Measurements from ENCODE around the gene ATP5IF1. TPM values are rescaled to one million over a fixed set of nuclear protein-coding genes. Genes with fewer than 3 reads are reported as not detected.

The ATP5IF1 gene
- total RNA-seq, 2 experiments from 2014 or later = 175 to 182 TPM

DNA sequence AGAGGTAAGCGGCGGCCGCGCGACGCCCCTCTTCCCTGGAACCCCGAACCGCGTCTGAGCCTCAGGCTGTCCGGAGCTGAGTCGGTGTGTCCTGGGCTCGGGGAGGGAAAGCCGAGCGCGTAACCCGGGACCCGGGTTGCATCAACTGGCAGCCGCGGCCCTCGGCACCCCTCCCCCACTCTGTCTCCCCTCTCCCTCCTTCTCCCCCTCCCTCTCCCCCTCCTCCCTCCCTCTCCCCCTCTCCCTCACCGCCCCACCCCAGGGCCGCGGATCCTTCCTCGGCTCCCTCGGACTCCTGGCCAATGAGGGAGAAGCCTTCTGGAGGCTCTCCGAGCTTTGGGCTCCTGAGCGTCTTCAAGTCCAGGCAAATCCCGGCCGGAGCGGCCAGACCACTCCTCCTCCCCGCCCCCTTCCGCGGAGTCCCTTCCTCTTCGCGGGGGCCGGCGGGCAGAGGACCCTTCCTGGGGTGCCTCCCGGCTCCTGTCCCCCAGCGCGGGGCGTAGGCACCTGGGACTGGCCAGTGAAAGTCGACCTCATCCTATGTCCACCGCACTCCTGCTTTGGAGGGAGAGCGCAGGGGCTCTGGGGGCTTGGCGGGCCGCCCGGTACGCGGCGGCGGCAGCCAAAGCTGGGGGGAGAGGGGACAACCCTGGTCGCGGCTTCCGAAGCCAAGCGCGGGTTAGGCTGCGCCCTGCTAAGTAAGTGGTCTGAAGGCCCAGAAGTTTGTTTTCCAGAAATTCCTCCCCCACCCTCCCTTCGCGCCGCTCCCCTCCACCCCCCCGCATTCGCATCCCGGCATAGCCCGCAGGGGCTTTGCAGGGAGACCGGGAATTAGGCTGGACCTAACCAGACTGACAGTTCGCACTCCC, 24.2 kb downstream of the ATP5IF1 start:
- peak; percentile 53 for DNase-seq
- no peak for ATAC-seq
- Mint-ChIP-seq H3K27ac (peak overlapping the region; percentile 37), H3K9me3 (ENCODE audit: low read depth) (no peaks in the 10 kb centered on the region), H3K27me3 (no peaks in the 10 kb centered on the region), H3K4me1 (peaks cover 52% of the 10 kb centered on the region), H3K4me3 (peak overlapping the region; percentile 73), H3K36me3 (peaks cover 3% of the 10 kb centered on the region)
- CTCF ChIA-PET = interaction anchor here (1.1 to 6.2 kb wide), 3 partner anchors 12 to 24 kb away, joined by 3 to 74 read pairs (median 4); partner anchors contain the start of gene ATP5IF1

GRCh38 chr1:28260803-28261174, 24.9 kb downstream of the ATP5IF1 start:
- ATAC-seq (no peak), DNase-seq (no peak)
- H3K4me3 Mint-ChIP-seq = peak overlapping the region; percentile 73
- H3K4me1 Mint-ChIP-seq = peaks cover 48% of the 10 kb centered on the region
- CTCF ChIA-PET = interaction anchor here (1.7 to 6.2 kb wide), 2 partner anchors 13 kb away, joined by 3 to 74 read pairs; no protein-coding TSS in a partner anchor
- H3K9me3 Mint-ChIP-seq (ENCODE audit: low read depth) = no peaks in the 10 kb centered on the region
- no peaks in the 10 kb centered on the region for H3K27me3 Mint-ChIP-seq
- H3K27ac Mint-ChIP-seq = peak overlapping the region; percentile 37
- peaks cover 3% of the 10 kb centered on the region for H3K36me3 Mint-ChIP-seq

- ATAC-seq = no peak
- CTCF ChIA-PET = no interaction called here
- DNase-seq = no peak
These were observed 29.0 kb downstream of the ATP5IF1 start for GRCh38 chr1:28264897-28265296.

DNA sequence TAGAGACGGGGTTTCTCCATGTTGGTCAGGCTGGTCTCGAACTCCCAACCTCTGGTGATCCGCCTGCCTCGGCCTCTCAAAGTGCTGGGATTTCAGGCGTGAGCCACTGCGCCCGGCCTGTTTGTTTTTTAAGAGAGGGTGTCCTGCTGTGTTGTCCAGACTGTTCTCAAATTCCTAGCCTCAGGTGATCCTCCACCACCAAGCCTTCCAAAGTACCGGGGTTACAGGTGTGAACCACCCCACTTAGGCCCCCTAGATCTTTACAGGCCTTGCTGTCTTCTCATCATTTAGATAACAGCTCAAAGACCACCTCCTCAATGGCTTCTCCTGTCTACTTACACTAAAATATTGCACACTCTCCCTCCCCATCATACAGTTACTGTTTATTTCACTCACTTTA, 29.7 kb downstream of the ATP5IF1 start:
- H3K27me3 Mint-ChIP-seq = no peaks in the 10 kb centered on the region

More at GRCh38 chr1:28264897-28265296, 29.0 kb downstream of the ATP5IF1 start:
- Mint-ChIP-seq H3K27me3 (no peaks in the 10 kb centered on the region), H3K27ac (no peak overlapping the region), H3K9me3 (ENCODE audit: low read depth) (no peaks in the 10 kb centered on the region), H3K36me3 (peaks cover 3% of the 10 kb centered on the region), H3K4me3 (no peak overlapping the region), H3K4me1 (peaks cover 22% of the 10 kb centered on the region)

GRCh38 chr1:28266920-28267322, 31.0 kb downstream of the ATP5IF1 start:
- CTCF ChIA-PET = no interaction called here
- no peak for ATAC-seq
- H3K9me3 Mint-ChIP-seq (ENCODE audit: low read depth) = no peaks in the 10 kb centered on the region

More for the DNA sequence above, 29.7 kb downstream of the ATP5IF1 start:
- peaks cover 21% of the 10 kb centered on the region for H3K4me1 Mint-ChIP-seq
- ATAC-seq (no peak), DNase-seq (no peak)
- H3K4me3 Mint-ChIP-seq = no peak overlapping the region
- no peaks in the 10 kb centered on the region for H3K9me3 Mint-ChIP-seq (ENCODE audit: low read depth)
- CTCF ChIA-PET = no interaction called here
- H3K36me3 Mint-ChIP-seq = peaks cover 4% of the 10 kb centered on the region
- no peak overlapping the region for H3K27ac Mint-ChIP-seq

GRCh38 chr1:28267633-28268032, 31.7 kb downstream of the ATP5IF1 start:
- H3K4me3 Mint-ChIP-seq = no peak overlapping the region
- DNase-seq = no peak
- no peaks in the 10 kb centered on the region for H3K27me3 Mint-ChIP-seq
- H3K9me3 Mint-ChIP-seq (ENCODE audit: low read depth) = no peaks in the 10 kb centered on the region
- CTCF ChIA-PET = no interaction called here
- H3K4me1 Mint-ChIP-seq = peaks cover 9% of the 10 kb centered on the region
- no peak for ATAC-seq
- H3K36me3 Mint-ChIP-seq = peaks cover 4% of the 10 kb centered on the region
- H3K27ac Mint-ChIP-seq = no peak overlapping the region

More at GRCh38 chr1:28266920-28267322, 31.0 kb downstream of the ATP5IF1 start:
- Mint-ChIP-seq H3K27me3 (no peaks in the 10 kb centered on the region), H3K36me3 (peaks cover 4% of the 10 kb centered on the region), H3K4me1 (peaks cover 12% of the 10 kb centered on the region), H3K4me3 (no peak overlapping the region), H3K27ac (no peak overlapping the region)
- DNase-seq = no peak

GRCh38 chr1:28269529-28269928, 33.6 kb downstream of the ATP5IF1 start:
- no peaks in the 10 kb centered on the region for H3K9me3 Mint-ChIP-seq (ENCODE audit: low read depth)
- H3K27me3 Mint-ChIP-seq = no peaks in the 10 kb centered on the region
- CTCF ChIA-PET = interaction anchor here (2.2 kb wide), 1 partner anchor 20 kb away, joined by 7 read pairs; no protein-coding TSS in a partner anchor
- ATAC-seq (no peak), DNase-seq (no peak)
- H3K36me3 Mint-ChIP-seq = peaks cover 1% of the 10 kb centered on the region
- no peak overlapping the region for H3K27ac Mint-ChIP-seq
- peaks cover 4% of the 10 kb centered on the region for H3K4me1 Mint-ChIP-seq
- H3K4me3 Mint-ChIP-seq = no peak overlapping the region

DNA sequence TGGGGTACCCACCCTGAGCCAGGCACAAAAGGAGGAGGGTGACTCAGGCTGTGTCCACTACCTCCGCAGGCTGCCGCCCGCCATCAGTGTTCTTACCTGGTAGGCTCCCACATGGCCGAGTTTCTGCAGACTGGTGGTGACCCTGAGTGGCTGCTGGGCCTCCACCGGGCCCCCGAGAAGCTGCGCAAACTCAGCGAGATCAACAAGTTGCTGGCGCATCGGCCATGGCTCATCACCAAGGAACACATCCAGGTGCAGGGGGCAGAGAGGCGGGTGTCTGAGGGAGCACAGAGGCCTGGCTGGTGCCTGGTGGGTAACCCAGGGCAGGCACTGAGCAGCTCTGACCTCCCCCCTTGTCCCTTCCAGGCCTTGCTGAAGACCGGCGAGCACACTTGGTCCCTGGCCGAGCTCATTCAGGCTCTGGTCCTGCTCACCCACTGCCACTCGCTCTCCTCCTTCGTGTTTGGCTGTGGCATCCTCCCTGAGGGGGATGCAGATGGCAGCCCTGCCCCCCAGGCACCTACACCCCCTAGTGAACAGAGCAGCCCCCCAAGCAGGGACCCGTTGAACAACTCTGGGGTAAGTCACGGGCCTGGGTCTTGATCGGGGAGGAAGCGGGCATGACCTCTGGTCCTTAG, 36.4 kb downstream of the ATP5IF1 start:
- ATAC-seq (no peak), DNase-seq (no peak)
- H3K27ac Mint-ChIP-seq = no peak overlapping the region
- no peaks in the 10 kb centered on the region for H3K27me3 Mint-ChIP-seq
- H3K4me1 Mint-ChIP-seq = no peaks in the 10 kb centered on the region
- no peaks in the 10 kb centered on the region for H3K9me3 Mint-ChIP-seq (ENCODE audit: low read depth)
- peaks cover 4% of the 10 kb centered on the region for H3K36me3 Mint-ChIP-seq
- no peak overlapping the region for H3K4me3 Mint-ChIP-seq
- CTCF ChIA-PET = interaction anchor here (1.6 kb wide), 1 partner anchor 24 kb away, joined by 5 read pairs; no protein-coding TSS in a partner anchor

DNA sequence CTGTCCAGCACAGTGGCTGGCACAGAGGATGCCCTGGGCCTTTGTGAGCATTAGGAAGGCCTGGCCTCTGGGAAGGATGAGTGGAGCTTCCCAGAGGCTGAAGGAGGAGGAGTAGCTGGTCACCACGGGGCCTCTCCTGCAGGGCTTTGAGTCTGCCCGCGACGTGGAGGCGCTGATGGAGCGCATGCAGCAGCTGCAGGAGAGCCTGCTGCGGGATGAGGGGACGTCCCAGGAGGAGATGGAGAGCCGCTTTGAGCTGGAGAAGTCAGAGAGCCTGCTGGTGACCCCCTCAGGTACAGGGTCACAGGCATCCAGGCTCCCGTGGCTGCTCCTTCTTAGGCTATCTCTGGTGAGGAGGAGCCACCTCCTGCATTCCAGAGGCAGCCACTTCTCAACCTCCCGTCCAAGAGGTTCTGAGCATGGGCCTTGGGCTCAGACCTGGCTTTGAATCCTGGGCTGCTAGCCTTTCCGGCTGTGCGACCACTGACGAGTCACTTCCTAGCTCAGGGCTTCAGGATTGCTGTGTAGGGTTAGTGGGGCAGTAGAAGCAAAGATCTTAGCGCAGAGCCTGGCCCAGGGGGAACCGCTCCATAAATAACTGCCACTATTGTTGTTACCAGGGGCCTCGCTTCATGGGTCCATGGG, 37.4 kb downstream of the ATP5IF1 start:
- CTCF ChIA-PET = interaction anchor here (0.6 to 1.6 kb wide), 2 partner anchors 13 to 25 kb away, joined by 3 to 5 read pairs; partner anchors contain the start of gene SESN2
- Mint-ChIP-seq H3K4me1 (no peaks in the 10 kb centered on the region), H3K27me3 (no peaks in the 10 kb centered on the region), H3K27ac (no peak overlapping the region), H3K4me3 (no peak overlapping the region), H3K36me3 (peaks cover 10% of the 10 kb centered on the region), H3K9me3 (ENCODE audit: low read depth) (no peaks in the 10 kb centered on the region)
- ATAC-seq = no peak
- DNase-seq = no peak

- peaks cover 28% of the 10 kb centered on the region for H3K36me3 Mint-ChIP-seq
- no peaks in the 10 kb centered on the region for H3K9me3 Mint-ChIP-seq (ENCODE audit: low read depth)
- H3K27ac Mint-ChIP-seq = no peak overlapping the region
- H3K4me1 Mint-ChIP-seq = peaks cover 11% of the 10 kb centered on the region
- H3K4me3 Mint-ChIP-seq = no peak overlapping the region
- CTCF ChIA-PET = no interaction called here
- no peaks in the 10 kb centered on the region for H3K27me3 Mint-ChIP-seq
- DNase-seq (no peak), ATAC-seq (no peak)
These were observed 42.8 kb downstream of the ATP5IF1 start for GRCh38 chr1:28278763-28279162.

GRCh38 chr1:28279721-28280120, 43.8 kb downstream of the ATP5IF1 start:
- CTCF ChIA-PET = interaction anchor here (0.6 kb wide), 1 partner anchor 147 kb away, joined by 3 read pairs; no protein-coding TSS in a partner anchor
- Mint-ChIP-seq H3K27me3 (no peaks in the 10 kb centered on the region), H3K4me1 (peaks cover 11% of the 10 kb centered on the region), H3K9me3 (ENCODE audit: low read depth) (no peaks in the 10 kb centered on the region), H3K4me3 (no peak overlapping the region), H3K27ac (no peak overlapping the region), H3K36me3 (peaks cover 28% of the 10 kb centered on the region)
- ATAC-seq (no peak), DNase-seq (no peak)

- H3K9me3 Mint-ChIP-seq (ENCODE audit: low read depth) = no peaks in the 10 kb centered on the region
- H3K4me1 Mint-ChIP-seq = peaks cover 11% of the 10 kb centered on the region
- no peak overlapping the region for H3K4me3 Mint-ChIP-seq
- peak; percentile 16 for ATAC-seq
- H3K36me3 Mint-ChIP-seq = peaks cover 25% of the 10 kb centered on the region
- no peak for DNase-seq
- H3K27ac Mint-ChIP-seq = no peak overlapping the region
- H3K27me3 Mint-ChIP-seq = no peaks in the 10 kb centered on the region
- CTCF ChIA-PET = no interaction called here
These were observed 44.6 kb downstream of the ATP5IF1 start for GRCh38 chr1:28280501-28280900.

GRCh38 chr1:28280977-28281381, 45.1 kb downstream of the ATP5IF1 start:
- ATAC-seq (no peak), DNase-seq (no peak)
- CTCF ChIA-PET = no interaction called here
- no peaks in the 10 kb centered on the region for H3K9me3 Mint-ChIP-seq (ENCODE audit: low read depth)
- H3K4me1 Mint-ChIP-seq = peaks cover 11% of the 10 kb centered on the region
- H3K36me3 Mint-ChIP-seq = peaks cover 25% of the 10 kb centered on the region
- no peak overlapping the region for H3K27ac Mint-ChIP-seq
- no peak overlapping the region for H3K4me3 Mint-ChIP-seq
- H3K27me3 Mint-ChIP-seq = no peaks in the 10 kb centered on the region
